Ascending aorta (tissue), 2 donors: Measurements from ENCODE around the gene KCNMA1. TPM values are rescaled to one million over a fixed set of nuclear protein-coding genes. Genes with fewer than 3 reads are reported as not detected.

Experiments
- DNase-seq, 2 donors: peaks; one replicate each; pipeline ENCODE4 v3.0.0-alpha.2; 2019; ENCODE audit warnings: low spot score in 2 of 2
- H3K27ac ChIP-seq, 2 donors: fragments of 200-600 bp; sonication (generic); one replicate each; pipeline ENCODE4 v1.5.1; 2016 to 2017; ENCODE audit warnings: mild to moderate bottlenecking in 1 of 2
- H3K27me3 ChIP-seq: fragments of 200-600 bp; sonication (generic); one replicate; pipeline ENCODE4 v1.5.1; 2017
- H3K36me3 ChIP-seq, 2 donors: fragments of 200-600 bp; sonication (generic); one replicate each; pipeline ENCODE4 v1.5.1; 2016
- H3K4me1 ChIP-seq, 2 donors: fragments of 200-600 bp; sonication (generic); one replicate each; pipeline ENCODE4 v1.5.1; 2016 to 2017; ENCODE audit warnings: mild to moderate bottlenecking in 1 of 2
- H3K4me3 ChIP-seq, 2 donors: fragments of 200-600 bp; sonication (generic); one replicate each; pipeline ENCODE4 v1.5.1; 2016 to 2017; ENCODE audit warnings: mild to moderate bottlenecking in 1 of 2
- H3K9me3 ChIP-seq, 2 donors: fragments of 200-600 bp; sonication (generic); one replicate each; pipeline ENCODE4 v1.5.1; 2016
- CTCF ChIP-seq, 3 experiments: fragments of 200-600 bp in 2 of 3; fragments of 450-650 bp in 1 of 3; sonication (generic) in 2 of 3; IDR thresholded peaks; one replicate each; pipeline ENCODE4 v1.5.1; 2016 to 2019; ENCODE audit warnings: antibody characterized with exemption in 3 of 3, mild to moderate bottlenecking in 1 of 3, moderate library complexity in 1 of 3
- intact Hi-C: fragments of 100-400 bp; cut with DNase I; formaldehyde crosslinking; loops from one replicate; pipeline ENCODE4 v1.15.1; 2023
- total RNA-seq: library from RNA; depleted of rRNA; stranded (reverse); fragments of >200 nt; gene quantifications from one replicate; pipeline ENCODE4 v1.1.0, GENCODE V29; 2016

The KCNMA1 gene
- total RNA-seq, 1 donor from 2014 or later: 28.6 TPM

- Histone ChIP-seq H3K4me1 (peaks cover 0 to 19% of the 10 kb centered on the region in 2 donors), H3K27ac (no peak overlapping the region), H3K9me3 (no peaks in the 10 kb centered on the region), H3K4me3 (no peak overlapping the region), H3K36me3 (no peaks in the 10 kb centered on the region), H3K27me3 (no peaks in the 10 kb centered on the region)
- DNase-seq: no peak
- intact Hi-C loops: no loop called here
- TF ChIP-seq CTCF (IDR thresholded peaks at IDR 0.05): no peak
These were observed 384.0 kb downstream of the KCNMA1 start for GRCh38 chr10:77253556-77254064.

- Histone ChIP-seq H3K27ac (no peak overlapping the region), H3K4me1 (peaks cover 0 to 20% of the 10 kb centered on the region in 2 donors), H3K4me3 (no peak overlapping the region), H3K9me3 (no peaks in the 10 kb centered on the region), H3K36me3 (no peaks in the 10 kb centered on the region), H3K27me3 (no peaks in the 10 kb centered on the region)
- no peak for DNase-seq
- TF ChIP-seq CTCF (IDR thresholded peaks at IDR 0.05): no peak
- intact Hi-C loops: no loop called here
These were observed 384.5 kb downstream of the KCNMA1 start for GRCh38 chr10:77253147-77253545.

GRCh38 chr10:77252380-77253146 is 385.0 kb downstream of the KCNMA1 start:
- DNase-seq: no peak
- Histone ChIP-seq H3K4me1 (peaks cover 0 to 26% of the 10 kb centered on the region in 2 donors), H3K27me3 (no peaks in the 10 kb centered on the region), H3K36me3 (no peaks in the 10 kb centered on the region), H3K4me3 (no peak overlapping the region), H3K27ac (no peak overlapping the region), H3K9me3 (no peaks in the 10 kb centered on the region)
- TF ChIP-seq CTCF (IDR thresholded peaks at IDR 0.05): no peak
- intact Hi-C loops: no loop called here

GRCh38 chr10:77251297-77252013 is 386.2 kb downstream of the KCNMA1 start:
- intact Hi-C loops: no loop called here
- no peak overlapping the region for H3K4me3 ChIP-seq
- no peaks in the 10 kb centered on the region for H3K36me3 ChIP-seq
- TF ChIP-seq CTCF (IDR thresholded peaks at IDR 0.05): peak in 2 of 3 experiments; percentile 13 to 23
- H3K27ac ChIP-seq: no peak overlapping the region
- peaks cover 4 to 35% of the 10 kb centered on the region in 2 donors for H3K4me1 ChIP-seq
- no peaks in the 10 kb centered on the region for H3K9me3 ChIP-seq
- no peaks in the 10 kb centered on the region for H3K27me3 ChIP-seq
- no peak for DNase-seq

GRCh38 chr10:77249901-77250459 is 387.6 kb downstream of the KCNMA1 start:
- Histone ChIP-seq H3K27ac (peak overlapping the region; percentile 30 to 47), H3K27me3 (no peaks in the 10 kb centered on the region), H3K36me3 (no peaks in the 10 kb centered on the region), H3K4me1 (peaks cover 10 to 39% of the 10 kb centered on the region in 2 donors), H3K4me3 (no peak overlapping the region), H3K9me3 (no peaks in the 10 kb centered on the region)
- intact Hi-C loops: loop anchor here (5.0 kb wide), 1 partner anchor 387 kb away; the partner anchor contains the start of gene KCNMA1
- DNase-seq: no peak
- no peak for TF ChIP-seq CTCF (IDR thresholded peaks at IDR 0.05)
